ENCODE data around the gene DMRT3. TPM values are rescaled to one million over a fixed set of nuclear protein-coding genes. Genes with fewer than 3 reads are reported as not detected.

The DMRT3 gene
- total and polyA plus RNA-seq, 10 donors = not detected

GRCh38 chr9:976943-977837, 735 bp downstream of the DMRT3 start:
- Histone ChIP-seq H3K9me3 (no peaks in the 10 kb centered on the region), H3K36me3 (no peaks in the 10 kb centered on the region), H3K27me3 (replicated peaks in 1 of 7) (peaks cover 7 to 100% (median 96%) of the 10 kb centered on the region in 7 donors), H3K27ac (no peak overlapping the region), H3K4me1 (peaks cover 11 to 42% (median 27%) of the 10 kb centered on the region in 6 donors), H3K4me3 (peak overlapping the region in 1 of 8 donors; percentile 45)
- TF ChIP-seq POLR2A (IDR thresholded peaks at IDR 0.05) (no peak), POLR2AphosphoS5 (IDR thresholded peaks at IDR 0.05) (no peak)
- TF ChIP-seq, protein P1, sequence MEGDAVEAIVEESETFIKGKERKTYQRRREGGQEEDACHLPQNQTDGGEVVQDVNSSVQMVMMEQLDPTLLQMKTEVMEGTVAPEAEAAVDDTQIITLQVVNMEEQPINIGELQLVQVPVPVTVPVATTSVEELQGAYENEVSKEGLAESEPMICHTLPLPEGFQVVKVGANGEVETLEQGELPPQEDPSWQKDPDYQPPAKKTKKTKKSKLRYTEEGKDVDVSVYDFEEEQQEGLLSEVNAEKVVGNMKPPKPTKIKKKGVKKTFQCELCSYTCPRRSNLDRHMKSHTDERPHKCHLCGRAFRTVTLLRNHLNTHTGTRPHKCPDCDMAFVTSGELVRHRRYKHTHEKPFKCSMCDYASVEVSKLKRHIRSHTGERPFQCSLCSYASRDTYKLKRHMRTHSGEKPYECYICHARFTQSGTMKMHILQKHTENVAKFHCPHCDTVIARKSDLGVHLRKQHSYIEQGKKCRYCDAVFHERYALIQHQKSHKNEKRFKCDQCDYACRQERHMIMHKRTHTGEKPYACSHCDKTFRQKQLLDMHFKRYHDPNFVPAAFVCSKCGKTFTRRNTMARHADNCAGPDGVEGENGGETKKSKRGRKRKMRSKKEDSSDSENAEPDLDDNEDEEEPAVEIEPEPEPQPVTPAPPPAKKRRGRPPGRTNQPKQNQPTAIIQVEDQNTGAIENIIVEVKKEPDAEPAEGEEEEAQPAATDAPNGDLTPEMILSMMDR (IDR thresholded peaks at IDR 0.05 in 8 of 11, conservative IDR thresholded peaks at IDR 0.05 in 3 of 11) = no peak
- intact Hi-C loops (cut with DNase I; ENCODE audit: low total_unique reads) = no loop called here
- DNase-seq = no peak
- WGBS, 5 donors = 2 to 19% (median 4%) methylated on average over 11 to 92 of the region's 92 CpGs

- H3K27ac ChIP-seq = no peak overlapping the region
- WGBS, 5 donors = 19 to 28% (median 22%) methylated on average over 18 to 19 of the region's 19 CpGs
- H3K9me3 ChIP-seq = no peaks in the 10 kb centered on the region
- H3K36me3 ChIP-seq = no peaks in the 10 kb centered on the region
- intact Hi-C loops (cut with DNase I; ENCODE audit: low total_unique reads) = no loop called here
- H3K27me3 ChIP-seq (replicated peaks in 1 of 7) = peaks cover 7 to 100% (median 95%) of the 10 kb centered on the region in 7 donors
- peaks cover 4 to 33% (median 17%) of the 10 kb centered on the region in 6 donors for H3K4me1 ChIP-seq
- TF ChIP-seq POLR2A (IDR thresholded peaks at IDR 0.05) (no peak), POLR2AphosphoS5 (IDR thresholded peaks at IDR 0.05) (no peak)
- TF ChIP-seq, protein P1 (IDR thresholded peaks at IDR 0.05 in 8 of 11, conservative IDR thresholded peaks at IDR 0.05 in 3 of 11) = no peak
- H3K4me3 ChIP-seq = no peak overlapping the region
- no peak for DNase-seq
These were observed 1.7 kb downstream of the DMRT3 start for GRCh38 chr9:977838-978830.

- H3K27ac ChIP-seq = no peak overlapping the region
- H3K4me1 ChIP-seq = peaks cover 4 to 21% (median 15%) of the 10 kb centered on the region in 6 donors
- H3K4me3 ChIP-seq = no peak overlapping the region
- no peaks in the 10 kb centered on the region for H3K9me3 ChIP-seq
- TF ChIP-seq POLR2AphosphoS5 (IDR thresholded peaks at IDR 0.05) (no peak), POLR2A (IDR thresholded peaks at IDR 0.05) (no peak)
- TF ChIP-seq, protein P1 (IDR thresholded peaks at IDR 0.05 in 8 of 11, conservative IDR thresholded peaks at IDR 0.05 in 3 of 11) = no peak
- intact Hi-C loops (cut with DNase I; ENCODE audit: low total_unique reads) = no loop called here
- DNase-seq = no peak
- 7 to 44% (median 19%) methylated on average over 2 of the region's 2 CpGs for WGBS, 5 donors
- no peaks in the 10 kb centered on the region for H3K36me3 ChIP-seq
- peaks cover 4 to 99% (median 83%) of the 10 kb centered on the region in 7 donors for H3K27me3 ChIP-seq (replicated peaks in 1 of 7)
These were observed 3.5 kb downstream of the DMRT3 start for GRCh38 chr9:979983-980382.

All from spleen (tissue), 11 donors.